Measurements from ENCODE around the gene SH3GL1.

Gene SH3GL1

DNA sequence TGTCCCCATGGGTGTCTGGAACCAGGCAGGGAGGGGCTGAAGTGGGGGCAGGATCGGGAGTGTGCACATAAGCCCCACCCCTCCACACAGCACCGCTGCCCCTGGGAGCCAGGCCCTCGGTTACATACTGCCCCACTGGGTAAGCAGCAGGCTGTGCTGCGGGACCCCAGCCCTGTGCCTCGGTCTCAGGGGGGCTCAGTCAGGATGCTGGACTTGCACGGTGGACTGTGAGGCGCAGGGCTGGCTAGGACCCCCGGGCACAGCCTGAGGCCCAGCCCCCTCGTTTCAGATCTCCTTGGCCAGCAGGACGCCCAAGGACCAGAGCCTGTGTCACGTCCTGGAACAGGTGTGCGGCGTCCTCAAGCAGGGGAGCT lies 40.7 kb downstream of the SH3GL1 start:
- no peaks in the 10 kb centered on the region for H3K9me3 ChIP-seq (ENCODE audit: severe bottlenecking)
- TF ChIP-seq, protein P1, sequence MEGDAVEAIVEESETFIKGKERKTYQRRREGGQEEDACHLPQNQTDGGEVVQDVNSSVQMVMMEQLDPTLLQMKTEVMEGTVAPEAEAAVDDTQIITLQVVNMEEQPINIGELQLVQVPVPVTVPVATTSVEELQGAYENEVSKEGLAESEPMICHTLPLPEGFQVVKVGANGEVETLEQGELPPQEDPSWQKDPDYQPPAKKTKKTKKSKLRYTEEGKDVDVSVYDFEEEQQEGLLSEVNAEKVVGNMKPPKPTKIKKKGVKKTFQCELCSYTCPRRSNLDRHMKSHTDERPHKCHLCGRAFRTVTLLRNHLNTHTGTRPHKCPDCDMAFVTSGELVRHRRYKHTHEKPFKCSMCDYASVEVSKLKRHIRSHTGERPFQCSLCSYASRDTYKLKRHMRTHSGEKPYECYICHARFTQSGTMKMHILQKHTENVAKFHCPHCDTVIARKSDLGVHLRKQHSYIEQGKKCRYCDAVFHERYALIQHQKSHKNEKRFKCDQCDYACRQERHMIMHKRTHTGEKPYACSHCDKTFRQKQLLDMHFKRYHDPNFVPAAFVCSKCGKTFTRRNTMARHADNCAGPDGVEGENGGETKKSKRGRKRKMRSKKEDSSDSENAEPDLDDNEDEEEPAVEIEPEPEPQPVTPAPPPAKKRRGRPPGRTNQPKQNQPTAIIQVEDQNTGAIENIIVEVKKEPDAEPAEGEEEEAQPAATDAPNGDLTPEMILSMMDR (IDR thresholded peaks at IDR 0.05; ENCODE audit: poor library complexity, severe bottlenecking) = no peak
- H3K4me1 ChIP-seq (ENCODE audit: insufficient read depth, poor library complexity, severe bottlenecking) = no peaks in the 10 kb centered on the region
- no peaks in the 10 kb centered on the region for H3K27me3 ChIP-seq (ENCODE audit: insufficient read depth, poor library complexity, severe bottlenecking)
- peaks cover 41% of the 10 kb centered on the region for H3K36me3 ChIP-seq (ENCODE audit: low read depth)
- DNase-seq (ENCODE audit: low spot score) = no peak
- H3K27ac ChIP-seq (ENCODE audit: poor library complexity, severe bottlenecking) = no peak overlapping the region
- ATAC-seq (ENCODE audit: low read depth) = no peak
- H3K4me3 ChIP-seq (ENCODE audit: severe bottlenecking) = no peak overlapping the region

DNA sequence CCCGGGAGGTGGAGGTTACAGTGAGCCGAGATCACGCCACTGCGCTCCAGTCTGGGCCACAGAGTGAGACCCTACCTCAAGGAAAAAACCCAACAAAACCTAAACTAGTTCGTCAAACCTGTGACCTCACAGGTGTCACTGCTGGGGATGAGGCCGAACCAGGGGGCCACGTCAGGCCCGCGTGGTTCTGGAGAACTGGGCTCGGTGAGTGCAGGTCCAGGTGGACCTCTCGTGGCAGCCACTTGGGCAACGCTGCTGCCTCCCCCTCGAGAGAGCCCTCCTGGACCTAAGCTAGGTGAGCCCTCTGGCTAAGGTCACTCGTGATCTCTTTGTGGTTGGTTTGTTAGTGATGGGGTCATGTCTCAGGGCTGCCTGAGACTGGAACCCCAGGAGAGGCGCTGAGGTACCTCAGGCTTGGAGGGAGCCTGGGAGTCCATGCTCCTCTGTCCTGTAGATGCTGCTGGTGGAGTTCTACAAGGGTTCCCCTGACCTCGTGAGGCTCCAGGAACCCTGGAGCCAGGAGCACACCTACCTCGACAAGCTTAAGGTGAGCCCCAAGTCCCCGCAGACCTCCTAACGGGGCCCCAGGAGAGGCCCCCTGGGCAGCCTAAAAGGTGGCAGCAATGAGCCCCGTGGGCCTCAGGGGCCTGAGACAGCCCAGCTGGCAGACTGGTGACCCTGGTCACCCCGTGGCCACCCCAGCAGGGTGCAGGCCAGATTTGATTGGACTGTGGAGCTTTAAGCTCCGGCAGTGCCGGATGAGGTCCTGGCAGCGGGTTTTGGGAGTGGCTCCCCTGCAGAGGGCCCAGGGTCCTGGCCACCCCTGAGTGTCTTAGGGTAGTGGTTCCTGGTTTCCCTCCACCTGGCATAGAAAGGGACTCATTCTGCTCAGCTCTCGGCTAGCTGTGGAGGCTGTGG lies 41.4 kb downstream of the SH3GL1 start:
- no peak for DNase-seq (ENCODE audit: low spot score)

DNA sequence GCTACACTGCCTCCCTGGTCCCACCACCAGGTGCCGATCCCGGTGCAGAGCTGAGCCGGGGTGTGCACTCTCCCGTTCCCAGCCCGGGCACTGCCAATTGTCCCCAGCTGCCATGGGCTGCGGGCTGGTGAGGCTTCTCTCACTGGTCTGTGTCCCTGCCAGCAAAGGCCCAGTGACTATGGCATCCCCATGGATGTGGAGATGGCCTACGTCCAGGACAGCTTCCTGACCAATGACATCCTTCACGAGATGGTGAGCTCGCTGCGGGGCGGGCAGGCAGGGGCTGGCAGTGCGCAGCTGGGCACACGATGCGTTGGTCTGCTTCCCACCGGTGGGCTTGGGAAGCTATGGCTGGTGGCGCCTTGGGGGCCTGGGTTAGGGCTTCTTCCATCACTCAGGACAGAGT lies 42.4 kb downstream of the SH3GL1 start:
- ATAC-seq (ENCODE audit: low read depth) = no peak
- no peak for DNase-seq (ENCODE audit: low spot score)

More for the DNA sequence above, 41.4 kb downstream of the SH3GL1 start:
- no peaks in the 10 kb centered on the region for H3K4me1 ChIP-seq (ENCODE audit: insufficient read depth, poor library complexity, severe bottlenecking)
- no peak overlapping the region for H3K4me3 ChIP-seq (ENCODE audit: severe bottlenecking)
- ATAC-seq (ENCODE audit: low read depth) = no peak
- no peaks in the 10 kb centered on the region for H3K9me3 ChIP-seq (ENCODE audit: severe bottlenecking)
- TF ChIP-seq, protein P1 (IDR thresholded peaks at IDR 0.05; ENCODE audit: poor library complexity, severe bottlenecking) = no peak
- no peak overlapping the region for H3K27ac ChIP-seq (ENCODE audit: poor library complexity, severe bottlenecking)
- H3K27me3 ChIP-seq (ENCODE audit: insufficient read depth, poor library complexity, severe bottlenecking) = no peaks in the 10 kb centered on the region
- H3K36me3 ChIP-seq (ENCODE audit: low read depth) = peaks cover 35% of the 10 kb centered on the region

DNA sequence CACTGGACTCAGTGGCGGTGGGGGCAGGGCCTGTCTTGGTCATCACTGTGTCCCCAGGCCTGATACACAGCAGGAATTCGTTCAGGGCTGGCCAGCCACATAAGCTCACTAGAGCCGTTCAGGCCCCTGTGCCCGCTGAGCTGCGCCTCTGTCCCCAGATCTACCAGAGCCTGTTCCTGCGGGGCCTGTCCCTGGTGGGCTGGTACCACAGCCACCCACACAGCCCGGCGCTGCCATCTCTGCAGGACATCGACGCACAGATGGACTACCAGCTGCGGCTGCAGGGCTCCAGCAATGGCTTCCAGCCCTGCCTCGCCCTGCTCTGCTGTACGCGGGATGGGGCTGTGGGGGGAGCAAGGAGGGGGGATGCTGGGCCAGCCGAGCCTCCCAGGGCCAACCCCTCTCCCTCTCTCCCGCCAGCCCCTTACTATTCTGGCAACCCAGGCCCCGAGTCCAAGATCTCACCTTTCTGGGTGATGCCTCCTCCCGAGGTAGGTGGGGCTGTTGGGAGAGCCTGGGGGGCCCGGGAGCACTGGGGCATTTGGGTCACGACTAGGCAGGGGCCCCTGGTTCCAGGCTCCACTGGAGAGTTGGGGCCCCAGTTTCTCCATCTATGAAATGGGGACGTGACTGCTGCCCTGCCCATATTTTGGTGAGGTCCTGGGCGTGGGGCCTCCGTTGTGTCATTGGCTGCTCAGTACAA lies 43.1 kb downstream of the SH3GL1 start:
- H3K27ac ChIP-seq (ENCODE audit: poor library complexity, severe bottlenecking) = no peak overlapping the region
- TF ChIP-seq, protein P1 (IDR thresholded peaks at IDR 0.05; ENCODE audit: poor library complexity, severe bottlenecking) = no peak
- no peaks in the 10 kb centered on the region for H3K27me3 ChIP-seq (ENCODE audit: insufficient read depth, poor library complexity, severe bottlenecking)
- peaks cover 20% of the 10 kb centered on the region for H3K36me3 ChIP-seq (ENCODE audit: low read depth)
- peak; percentile 50 for DNase-seq (ENCODE audit: low spot score)
- H3K4me1 ChIP-seq (ENCODE audit: insufficient read depth, poor library complexity, severe bottlenecking) = no peaks in the 10 kb centered on the region
- H3K9me3 ChIP-seq (ENCODE audit: severe bottlenecking) = no peaks in the 10 kb centered on the region
- ATAC-seq (ENCODE audit: low read depth) = no peak
- H3K4me3 ChIP-seq (ENCODE audit: severe bottlenecking) = no peak overlapping the region

More for the DNA sequence above, 42.4 kb downstream of the SH3GL1 start:
- Histone ChIP-seq H3K36me3 (ENCODE audit: low read depth) (peaks cover 26% of the 10 kb centered on the region), H3K4me1 (ENCODE audit: insufficient read depth, poor library complexity, severe bottlenecking) (no peaks in the 10 kb centered on the region), H3K27me3 (ENCODE audit: insufficient read depth, poor library complexity, severe bottlenecking) (no peaks in the 10 kb centered on the region), H3K27ac (ENCODE audit: poor library complexity, severe bottlenecking) (no peak overlapping the region), H3K4me3 (ENCODE audit: severe bottlenecking) (no peak overlapping the region), H3K9me3 (ENCODE audit: severe bottlenecking) (no peaks in the 10 kb centered on the region)
- TF ChIP-seq, protein P1 (IDR thresholded peaks at IDR 0.05; ENCODE audit: poor library complexity, severe bottlenecking) = no peak

All from RWPE2 (cell line).